GM23338 (cell line): ENCODE data around the gene CXXC1.

Source experiments
- CTCF ChIP-seq, 2 experiments: fragments of 200-600 bp in 1 of 2; sonication (generic) in 1 of 2; conservative IDR thresholded peaks; 2 replicates each; pipeline versions ENCODE4 v1.5.1 to v1.6.1; 2016 to 2017; ENCODE audit warnings: antibody characterized with exemption in 2 of 2, low read depth in 2 of 2, mild to moderate bottlenecking in 2 of 2, moderate library complexity in 1 of 2
- EZH2 ChIP-seq: fragments of 200-600 bp; sonication (generic); IDR thresholded peaks from one replicate; pipeline ENCODE4 v1.8.0; 2017; ENCODE audit warnings: antibody characterized with exemption, mild to moderate bottlenecking, low read depth; ENCODE audit not compliant: unreplicated experiment
- NANOG ChIP-seq: IDR thresholded peaks from 2 replicates; pipeline ENCODE4 v1.6.1; 2016; ENCODE audit warnings: antibody characterized with exemption, borderline replicate concordance
- POLR2AphosphoS5 ChIP-seq: IDR thresholded peaks from 2 replicates; pipeline ENCODE4 v1.6.1; 2016; ENCODE audit warnings: antibody characterized with exemption, low read depth

DNA sequence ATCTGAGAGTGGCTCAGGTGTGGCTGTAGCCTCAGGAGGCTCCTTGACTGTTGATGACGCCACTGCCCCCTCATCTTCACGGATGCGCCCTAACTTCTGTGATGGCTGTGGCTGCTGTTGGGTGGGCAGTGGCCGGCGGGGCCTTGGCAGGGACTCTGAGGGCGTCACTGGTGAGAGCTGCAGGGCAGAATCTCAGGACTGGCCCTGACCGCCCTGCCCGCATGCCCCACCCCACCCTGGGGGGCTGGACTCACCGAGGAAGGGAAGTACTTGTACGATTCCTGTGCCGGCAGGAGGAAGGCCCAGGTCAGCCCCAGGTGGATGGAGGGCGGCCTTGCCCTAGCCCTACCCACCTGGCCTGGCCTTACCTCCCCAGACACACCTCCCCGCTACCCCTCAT lies 2.4 kb downstream of the CXXC1 start:
- TF ChIP-seq CTCF (conservative IDR thresholded peaks at IDR 0.05; ENCODE audit: low read depth in 2 of 2): no peak
- TF ChIP-seq EZH2: no peak
- TF ChIP-seq NANOG: no peak
- no peak for TF ChIP-seq POLR2AphosphoS5
